CD4-positive, alpha-beta T cell treated with Interleukin-21 for 1 hour (primary cell): ENCODE measurements around the gene PLXNA4.
A peak's percentile ranks its signal among the peaks of the same experiment; 100 is the strongest.

Experiments
- DNase-seq: peaks from one replicate; pipeline ENCODE4 v3.0.0-alpha.2; 2020

The PLXNA4 gene

GRCh38 chr7:132592231-132592920 is 16.1 kb upstream of the PLXNA4 start:
- DNase-seq, result no peak

GRCh38 chr7:132590162-132590561 is 13.9 kb upstream of the PLXNA4 start:
- DNase-seq, result no peak

DNA sequence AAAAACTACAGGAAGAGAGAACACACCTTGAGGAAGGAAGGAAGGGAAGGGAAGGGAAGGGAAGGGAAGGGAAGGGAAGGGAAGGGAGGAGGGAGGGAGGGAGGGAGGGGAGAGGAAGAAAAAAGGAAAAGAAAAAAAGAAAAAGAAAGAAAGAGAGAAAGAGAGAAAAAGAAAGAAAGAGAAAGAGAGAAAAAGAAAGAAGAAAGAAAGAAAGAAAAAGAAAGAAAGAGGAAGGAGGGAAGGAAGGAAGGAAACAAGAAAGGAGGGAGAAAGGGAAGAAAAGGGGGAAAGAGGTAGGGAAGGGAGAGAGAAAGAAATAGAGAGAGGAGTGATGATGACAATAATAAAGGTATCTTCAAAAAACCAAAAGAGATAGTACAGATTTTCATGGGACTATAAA is 12.3 kb upstream of the PLXNA4 start:
- no peak for DNase-seq

GRCh38 chr7:132584796-132585494 is 8.7 kb upstream of the PLXNA4 start:
- no peak for DNase-seq

DNA sequence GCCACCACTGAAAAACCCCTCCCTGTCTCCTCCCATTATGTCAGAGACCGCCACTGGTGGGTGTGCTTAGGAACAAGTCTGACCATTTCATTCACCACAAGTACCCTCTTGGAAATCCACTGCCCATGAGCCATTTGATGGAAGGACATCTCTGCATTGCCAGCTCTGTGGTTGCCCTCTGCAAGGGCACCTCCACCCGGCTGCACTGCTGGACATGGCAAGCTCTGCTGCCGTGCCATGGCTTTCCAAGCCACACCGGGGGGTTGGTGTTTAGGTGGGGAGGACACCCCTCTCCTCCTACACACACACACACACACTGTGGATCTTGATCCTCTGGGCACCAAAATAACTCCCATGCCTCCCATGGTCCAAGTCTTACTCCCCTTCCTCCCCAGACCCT is 5.2 kb upstream of the PLXNA4 start:
- DNase-seq, result no peak

- peak; percentile 73 for DNase-seq
Measured at GRCh38 chr7:132580717-132581285, 4.5 kb upstream of the PLXNA4 start.

- no peak for DNase-seq
Measured at GRCh38 chr7:132580277-132580676, 4.0 kb upstream of the PLXNA4 start.

- DNase-seq, result no peak
Measured at GRCh38 chr7:132579260-132579899, 3.1 kb upstream of the PLXNA4 start.

GRCh38 chr7:132578826-132579225 is 2.6 kb upstream of the PLXNA4 start:
- DNase-seq, result no peak

DNA sequence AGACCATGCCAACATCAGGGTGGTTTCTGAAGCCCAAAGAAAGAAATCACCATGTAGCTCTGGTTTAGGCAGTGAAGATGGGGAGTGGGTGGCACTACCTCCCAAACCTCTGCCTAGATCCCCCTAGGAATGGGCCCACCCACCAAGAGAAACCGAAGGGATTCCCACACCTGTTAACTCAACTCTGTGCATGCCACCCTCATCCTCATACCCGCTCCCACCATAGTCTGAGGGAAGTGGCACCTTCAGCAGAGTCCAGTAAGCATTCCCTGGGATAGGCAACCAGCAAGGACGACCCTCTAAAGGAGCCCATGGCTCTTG is 1.7 kb upstream of the PLXNA4 start:
- DNase-seq, result no peak

- no peak for DNase-seq
Measured at GRCh38 chr7:132577206-132578049, 1.2 kb upstream of the PLXNA4 start.

DNA sequence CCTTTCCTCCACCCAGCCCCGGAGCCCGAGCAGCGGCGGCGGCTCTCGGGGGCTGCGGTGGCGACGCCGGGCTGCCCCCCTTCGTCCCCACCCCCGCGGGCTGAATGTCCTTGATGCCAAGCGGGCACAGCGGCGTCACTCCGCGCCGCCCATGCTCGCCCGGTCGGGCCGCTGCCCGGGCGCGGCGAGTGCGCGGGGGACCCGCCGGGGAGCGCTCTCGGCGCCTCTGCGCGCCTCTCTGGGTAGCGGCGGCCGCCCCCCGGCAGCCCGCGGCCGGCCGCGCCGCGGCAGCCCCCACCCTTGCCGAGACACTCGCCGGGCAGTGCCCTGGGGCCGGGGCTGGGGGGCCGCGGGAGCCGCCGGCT is 433 bp upstream of the PLXNA4 start:
- DNase-seq, result no peak

- DNase-seq, result peak; percentile 4
Measured at GRCh38 chr7:132575419-132575981, 770 bp downstream of the PLXNA4 start.

DNA sequence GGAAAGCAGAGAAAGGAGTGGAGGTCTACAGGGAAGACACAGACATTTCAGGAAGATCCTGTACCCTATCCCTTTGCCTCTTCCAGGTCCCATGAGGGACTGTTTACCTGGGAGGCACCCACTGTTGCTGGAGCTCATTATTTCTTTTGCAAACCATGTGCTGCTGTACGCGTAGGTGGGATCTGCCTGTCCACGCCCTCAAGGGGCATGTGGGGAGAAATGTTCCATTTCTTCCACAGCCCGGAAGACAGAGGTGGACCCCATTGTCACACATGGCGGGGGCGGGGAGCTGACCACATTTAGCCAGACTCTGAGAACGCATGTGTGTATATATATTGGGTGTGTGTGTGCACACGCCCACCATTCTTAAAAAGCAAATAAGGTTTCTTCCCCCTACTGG is 2.0 kb downstream of the PLXNA4 start:
- no peak for DNase-seq

- DNase-seq, result no peak
Measured at GRCh38 chr7:132573251-132573955, 2.9 kb downstream of the PLXNA4 start.

GRCh38 chr7:132572526-132572925 is 3.7 kb downstream of the PLXNA4 start:
- no peak for DNase-seq

GRCh38 chr7:132571970-132572369 is 4.3 kb downstream of the PLXNA4 start:
- DNase-seq, result no peak

DNA sequence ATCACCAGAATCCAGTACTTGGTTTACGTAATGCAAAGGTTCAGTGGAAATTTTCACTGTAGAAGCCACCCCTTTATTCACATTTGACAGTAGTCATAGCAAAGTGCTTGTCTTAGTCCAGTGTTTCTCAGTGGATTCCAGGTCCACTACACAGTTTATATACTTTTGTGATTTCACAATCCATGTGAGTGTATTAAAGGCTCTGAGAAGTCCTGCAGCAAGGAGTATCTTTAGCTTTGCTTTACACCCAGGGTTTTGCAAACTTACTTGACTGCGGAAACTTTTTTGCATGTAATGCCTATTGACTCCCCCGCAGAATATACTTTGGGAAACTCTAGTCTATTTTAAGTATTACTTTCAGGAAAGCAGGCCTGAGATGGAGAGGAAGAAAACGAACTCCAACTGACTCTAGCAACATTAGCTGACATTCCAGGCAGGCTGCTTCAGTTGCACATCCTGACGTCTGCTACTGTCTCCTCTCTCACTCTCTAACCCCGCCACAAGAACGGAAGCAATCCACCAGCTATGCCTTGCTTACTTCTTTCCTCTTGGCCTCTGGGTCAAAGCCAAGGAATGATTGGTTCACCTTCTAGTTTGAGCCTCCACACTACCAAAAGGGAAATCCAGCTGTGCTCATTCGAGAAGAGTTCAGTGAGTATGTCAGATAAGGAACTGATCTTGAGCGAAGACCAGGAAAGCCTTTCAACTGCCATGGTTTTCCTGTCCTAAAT is 6.2 kb downstream of the PLXNA4 start:
- DNase-seq, result no peak

GRCh38 chr7:132568962-132569361 is 7.3 kb downstream of the PLXNA4 start:
- DNase-seq, result no peak

- DNase-seq, result no peak
Measured at GRCh38 chr7:132565885-132566284, 10.4 kb downstream of the PLXNA4 start.

DNA sequence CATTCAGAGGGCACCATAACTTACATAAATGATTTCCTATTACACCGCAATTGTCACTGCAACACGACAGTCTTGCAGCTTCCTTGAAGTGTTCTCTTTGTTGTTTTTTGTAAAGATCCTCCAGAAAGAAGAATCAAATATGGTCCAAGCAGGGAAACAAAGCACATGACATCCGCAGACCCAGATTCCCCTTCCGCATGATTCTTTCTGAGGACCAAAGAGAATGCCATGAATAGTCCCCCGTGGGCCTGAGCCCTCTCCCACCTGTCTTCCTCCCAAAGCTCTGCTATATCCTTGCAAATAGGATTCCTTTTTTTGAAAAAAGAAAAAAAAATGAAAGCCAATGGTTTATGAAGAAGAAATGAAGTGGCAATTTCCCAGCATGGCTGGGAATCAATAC is 10.8 kb downstream of the PLXNA4 start:
- DNase-seq, result no peak
